Suppressor macrophage (primary cell): ENCODE results near the gene YWHAH.
"Not testable (repeated sequence)": the region's sequence is repeated elsewhere in the genome, so short reads cannot be mapped to it uniquely, and the experiment has no call there.

Source experiments
- DNase-seq, 4 experiments: peaks; one replicate each; pipeline ENCODE4 v3.0.0-alpha.2; 2020 to 2022

The YWHAH gene

GRCh38 chr22:31951194-31952093, 7.1 kb downstream of the YWHAH start:
- no peak for DNase-seq

- DNase-seq, result no peak
These were observed 7.7 kb downstream of the YWHAH start for GRCh38 chr22:31952094-31952401.

GRCh38 chr22:31952472-31952871, 8.1 kb downstream of the YWHAH start:
- peak in 1 of 4 experiments; percentile 37 for DNase-seq

GRCh38 chr22:31953261-31953660, 8.9 kb downstream of the YWHAH start:
- no peak for DNase-seq

DNA sequence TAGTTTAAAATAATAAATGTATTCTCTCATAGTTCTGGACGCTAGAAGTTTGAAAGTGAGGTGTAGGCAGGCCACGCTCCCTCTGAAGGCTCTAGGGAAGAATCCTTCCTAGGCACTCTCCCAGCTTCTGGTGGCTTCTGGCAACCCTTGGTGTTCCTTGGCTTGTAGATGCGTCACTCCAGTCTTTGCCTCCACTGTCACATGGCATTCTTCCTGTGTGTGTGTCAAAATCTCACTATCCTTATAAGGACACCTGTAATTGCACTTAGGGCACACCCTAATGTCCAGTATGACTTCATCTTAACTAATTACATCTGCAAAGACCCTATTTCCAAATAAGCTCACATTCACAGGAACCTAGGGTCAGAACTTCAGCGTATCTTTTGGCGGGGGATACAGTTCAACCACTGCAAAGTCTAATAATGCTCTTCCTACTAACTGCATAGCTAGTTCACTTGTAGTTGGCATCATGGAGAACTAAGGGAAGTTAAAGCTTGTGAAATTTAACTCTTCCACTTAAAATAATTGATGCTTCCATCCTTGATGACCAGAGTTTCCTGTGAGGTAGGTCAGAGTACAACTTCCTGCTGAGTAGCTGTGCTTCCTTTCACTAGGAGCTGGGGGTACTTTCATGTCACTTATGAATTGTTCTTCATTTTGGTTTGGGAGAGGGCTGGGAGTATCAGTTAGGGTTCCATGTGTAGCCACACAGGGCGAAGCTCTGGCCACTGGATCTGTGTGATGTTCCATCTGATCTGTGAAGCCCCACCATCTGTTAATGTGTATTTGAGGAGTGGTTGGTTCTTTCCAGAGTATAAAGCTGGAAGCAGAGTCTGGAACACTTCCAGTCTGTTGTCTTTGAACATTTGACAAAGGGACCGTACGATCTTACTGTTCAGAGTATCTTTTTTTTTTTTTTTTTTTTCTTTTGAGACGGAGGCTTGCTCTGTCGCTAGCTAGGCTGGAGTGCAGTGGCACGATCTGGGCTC, 10.5 kb downstream of the YWHAH start:
- DNase-seq, result no peak

DNA sequence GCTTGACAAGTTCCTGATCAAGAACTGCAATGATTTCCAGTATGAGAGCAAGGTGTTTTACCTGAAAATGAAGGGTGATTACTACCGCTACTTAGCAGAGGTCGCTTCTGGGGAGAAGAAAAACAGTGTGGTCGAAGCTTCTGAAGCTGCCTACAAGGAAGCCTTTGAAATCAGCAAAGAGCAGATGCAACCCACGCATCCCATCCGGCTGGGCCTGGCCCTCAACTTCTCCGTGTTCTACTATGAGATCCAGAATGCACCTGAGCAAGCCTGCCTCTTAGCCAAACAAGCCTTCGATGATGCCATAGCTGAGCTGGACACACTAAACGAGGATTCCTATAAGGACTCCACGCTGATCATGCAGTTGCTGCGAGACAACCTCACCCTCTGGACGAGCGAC, 12.0 kb downstream of the YWHAH start:
- DNase-seq, result no peak

DNA sequence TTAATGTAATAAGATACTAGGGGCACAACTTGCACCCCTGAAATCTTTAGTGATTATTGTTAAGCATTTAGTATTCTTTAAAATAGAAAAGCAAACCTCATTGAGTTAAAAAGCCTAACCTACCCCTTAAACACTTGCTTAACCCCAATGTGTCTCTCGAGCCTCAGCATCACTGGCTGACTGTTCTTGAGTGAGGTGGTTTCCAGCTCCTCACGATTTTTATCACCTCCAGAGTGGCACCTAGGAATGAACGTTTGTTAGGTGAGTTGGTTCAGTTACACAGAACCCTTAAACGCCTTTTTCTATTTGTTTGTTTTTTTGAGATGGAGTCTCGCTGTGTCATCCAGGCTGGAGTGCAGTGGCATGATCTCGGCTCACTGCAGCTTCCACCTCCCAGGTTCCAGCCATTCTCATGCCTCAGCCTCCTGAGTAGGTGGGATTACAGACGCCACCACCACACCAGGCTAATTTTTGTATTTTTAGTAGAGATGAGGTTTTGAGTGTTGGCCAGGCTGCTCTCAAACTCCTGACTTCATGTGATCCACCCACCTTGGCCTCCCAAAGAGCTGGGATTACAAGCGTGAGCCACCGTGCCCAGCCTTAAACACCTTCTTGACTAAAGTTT, 13.7 kb downstream of the YWHAH start:
- DNase-seq, result no peak

- DNase-seq, result no peak
These were observed 14.4 kb downstream of the YWHAH start for GRCh38 chr22:31958625-31959239.

- DNase-seq, result no peak
These were observed 16.4 kb downstream of the YWHAH start for GRCh38 chr22:31960767-31961166.

DNA sequence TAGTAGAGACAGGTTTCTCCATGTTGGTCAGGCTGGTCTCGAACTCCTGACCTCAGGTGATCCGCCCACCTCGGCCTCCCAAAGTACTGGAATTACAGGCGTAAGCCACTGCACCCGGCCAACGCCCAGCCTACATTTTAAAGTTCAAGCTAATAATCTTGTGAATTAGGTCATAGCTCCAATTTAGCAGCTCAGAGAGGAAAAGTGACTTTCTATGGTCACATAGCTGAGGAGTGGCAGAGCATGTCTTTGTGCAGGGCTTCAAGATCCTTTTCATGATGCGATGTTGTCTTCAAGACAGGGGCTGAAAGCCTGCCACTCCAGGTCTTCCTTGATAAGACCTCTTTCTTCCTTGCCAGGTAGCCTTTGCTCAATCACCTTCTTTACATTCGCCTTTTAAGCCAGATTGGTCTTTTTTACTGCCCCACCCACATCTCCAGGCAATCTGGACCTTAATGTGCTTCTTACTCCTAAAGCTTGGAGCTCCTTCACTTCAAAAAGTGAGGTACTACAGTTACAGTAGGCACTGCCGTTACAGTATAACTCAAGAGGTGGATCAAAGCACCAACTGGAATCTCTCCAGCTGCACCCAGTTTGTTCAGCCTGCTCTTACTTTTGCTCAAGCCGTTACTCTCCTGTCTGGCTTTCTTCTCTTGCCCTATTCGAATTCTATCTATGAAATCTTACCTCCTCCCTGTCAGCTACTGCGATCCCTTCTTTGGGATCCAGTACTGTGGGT, 18.2 kb downstream of the YWHAH start:
- no peak for DNase-seq

DNA sequence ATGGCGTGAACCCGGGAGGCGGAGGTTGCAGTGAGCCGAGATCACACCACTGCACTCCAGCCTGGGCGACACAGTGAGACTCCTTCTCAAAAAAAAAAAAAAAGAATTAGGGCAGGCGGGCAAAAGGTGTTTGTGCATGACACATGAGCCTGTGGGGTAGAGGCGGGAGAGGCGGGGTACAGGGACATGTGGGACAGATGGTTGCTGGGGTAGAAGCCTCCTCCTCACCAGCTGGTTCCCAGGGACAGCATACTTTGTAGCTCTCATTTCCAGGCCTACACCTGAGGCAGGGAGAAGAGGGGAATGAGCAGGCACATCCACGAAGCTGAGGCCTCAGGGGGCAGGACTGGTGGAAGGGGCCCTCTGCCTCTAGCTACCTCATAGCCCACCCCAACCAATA, 23.7 kb downstream of the YWHAH start:
- no peak for DNase-seq

DNA sequence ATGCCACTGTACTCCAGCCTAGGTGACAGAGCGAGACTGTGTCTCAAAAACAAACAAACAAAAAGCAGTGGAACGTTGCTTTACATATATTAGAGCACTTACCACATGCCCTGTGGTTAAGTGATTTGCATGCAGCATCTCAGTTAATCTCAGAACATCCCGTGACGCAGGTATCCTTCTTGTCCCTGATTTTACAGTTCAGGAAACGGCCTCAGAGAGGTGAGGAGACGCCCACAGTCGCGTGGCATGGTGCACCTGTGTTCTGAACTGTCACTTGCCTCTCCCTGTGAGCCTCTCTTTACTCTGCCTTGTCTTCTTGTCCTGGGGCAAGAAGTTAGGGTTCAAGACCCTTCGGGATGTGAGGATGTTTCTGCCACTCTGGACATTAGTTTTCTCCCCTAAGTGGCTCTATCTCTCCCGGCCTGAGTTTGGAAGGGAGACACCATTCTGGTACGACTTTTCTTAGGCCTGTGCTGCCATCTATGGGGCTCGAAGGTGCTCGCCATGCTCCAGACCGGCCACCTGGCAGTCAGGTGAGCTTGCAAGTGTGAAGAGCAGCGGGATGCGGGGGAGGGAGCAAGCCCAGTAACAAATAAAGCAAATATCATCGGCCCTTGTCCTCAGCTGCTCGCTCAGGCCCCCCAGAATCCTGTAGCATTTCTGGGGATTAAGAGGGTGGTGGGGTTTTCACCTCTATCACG, 25.6 kb downstream of the YWHAH start:
- DNase-seq, result peak in 3 of 4 experiments; percentile 41 to 58 (median 46)

GRCh38 chr22:31970490-31971444, 26.4 kb downstream of the YWHAH start:
- peak; percentile 81 to 94 (median 88) for DNase-seq

- DNase-seq, result no peak
These were observed 27.8 kb downstream of the YWHAH start for GRCh38 chr22:31972180-31972579.

DNA sequence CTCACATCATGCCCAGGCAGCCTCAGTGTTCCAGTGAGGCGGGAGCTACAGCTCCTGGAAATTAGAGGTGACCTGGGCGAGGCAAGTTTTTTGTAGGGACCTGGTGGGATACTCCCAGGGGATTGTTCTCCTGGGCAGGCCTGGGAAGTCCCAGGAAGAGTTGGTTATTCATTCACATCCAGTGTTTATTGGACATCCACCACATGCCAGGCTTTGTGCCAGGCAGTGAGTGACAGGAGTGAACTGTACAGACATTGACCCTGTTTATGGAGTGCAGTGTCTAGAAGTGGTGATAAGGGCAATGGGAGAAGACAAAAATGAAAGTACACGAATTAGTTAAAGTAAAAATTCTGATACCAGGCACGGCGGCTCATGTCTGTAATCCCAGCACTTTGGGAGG, 29.4 kb downstream of the YWHAH start:
- DNase-seq, result no peak

DNA sequence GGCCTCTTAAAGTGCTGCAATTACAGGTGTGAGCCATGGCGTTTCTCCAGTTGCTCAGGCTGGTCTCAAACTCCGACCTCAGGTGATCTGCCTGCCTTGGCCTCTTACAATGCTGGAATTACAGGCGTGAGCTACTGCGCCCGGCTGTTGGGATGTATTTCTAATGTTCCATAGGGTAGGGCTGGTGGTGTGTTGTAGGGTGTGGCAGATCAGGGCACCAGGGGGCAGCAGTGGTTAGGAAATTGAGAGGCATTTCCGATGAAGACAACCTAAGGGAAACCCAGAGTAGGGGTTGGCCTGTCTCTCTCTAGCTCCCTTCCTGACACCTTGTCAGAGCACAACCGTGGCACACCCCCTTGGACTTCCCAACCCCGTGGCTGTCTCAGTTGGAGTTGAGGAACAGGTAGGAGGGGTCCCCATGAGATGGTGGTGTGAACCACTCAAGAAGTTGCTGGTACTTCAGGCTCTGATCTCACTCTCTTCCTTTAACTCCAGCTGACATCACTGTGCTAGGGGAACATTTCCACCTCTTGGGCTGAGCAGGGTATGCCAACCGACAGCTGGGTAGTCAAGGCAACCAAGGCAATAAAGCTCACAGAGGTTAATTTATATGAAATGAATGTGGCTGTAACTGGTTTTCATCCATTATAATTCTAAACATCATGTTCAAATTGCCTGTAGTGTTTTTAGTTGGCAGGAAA, 33.0 kb downstream of the YWHAH start:
- peak; percentile 73 to 87 (median 80) for DNase-seq

DNA sequence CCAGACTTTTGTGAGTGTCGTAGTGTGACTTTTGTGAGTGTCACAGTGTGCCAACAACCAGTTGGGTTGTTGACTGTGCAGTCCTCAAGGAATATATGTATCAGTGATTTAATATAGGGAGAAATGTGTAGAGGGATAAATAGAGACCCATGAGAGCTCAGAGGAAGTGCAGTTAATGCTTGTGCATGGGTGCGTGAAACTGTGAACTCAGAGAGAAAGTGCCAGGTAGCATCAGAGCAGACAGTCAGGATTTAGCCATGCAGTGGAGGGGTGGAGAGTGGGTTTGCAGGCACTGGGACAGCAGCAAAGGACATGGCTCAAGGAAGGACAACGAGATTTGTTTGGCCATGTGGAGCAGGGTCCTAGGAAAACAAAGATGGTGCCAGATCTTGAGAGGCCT, 33.6 kb downstream of the YWHAH start:
- DNase-seq, result no peak

DNA sequence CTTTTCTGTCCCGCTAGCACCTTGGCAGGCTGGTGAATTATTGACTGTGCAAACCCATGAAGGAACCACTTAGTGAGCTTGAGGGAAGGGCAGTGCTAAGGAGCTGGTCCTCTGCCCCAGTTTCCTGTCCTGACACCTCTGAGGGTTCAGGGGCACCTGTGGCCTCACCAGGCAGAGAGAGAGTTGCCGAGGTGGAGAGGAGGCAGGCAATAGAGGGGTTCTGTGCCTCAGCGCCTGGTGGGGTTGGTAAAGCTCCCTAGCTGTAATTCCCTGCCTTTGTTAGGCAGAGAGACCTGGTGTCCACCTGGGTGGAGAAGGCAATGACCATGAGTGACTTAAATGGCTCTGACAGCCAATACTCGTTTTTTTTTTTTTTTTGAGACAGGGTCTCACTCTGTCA, 36.3 kb downstream of the YWHAH start:
- no peak for DNase-seq

GRCh38 chr22:31981976-31982375, 37.6 kb downstream of the YWHAH start:
- DNase-seq, result not testable (repeated sequence)
